PC-3 (cell line): Measurements from ENCODE around the gene CDK10.

Experiments
- EZH2phosphoT487 ChIP-seq: fragments of 300-600 bp; sonication (generic); IDR thresholded peaks from 2 replicates; pipeline ENCODE4 v1.6.1; 2018; ENCODE audit warnings: mild to moderate bottlenecking, antibody characterized with exemption, low read length, borderline replicate concordance
- TF ChIP-seq, protein P1 (sequence below): fragments of 300-600 bp; sonication (generic); conservative IDR thresholded peaks from 2 replicates; pipeline ENCODE4 v1.5.1; 2017; ENCODE audit warnings: antibody characterized with exemption, low read depth, mild to moderate bottlenecking, low read length

DNA sequence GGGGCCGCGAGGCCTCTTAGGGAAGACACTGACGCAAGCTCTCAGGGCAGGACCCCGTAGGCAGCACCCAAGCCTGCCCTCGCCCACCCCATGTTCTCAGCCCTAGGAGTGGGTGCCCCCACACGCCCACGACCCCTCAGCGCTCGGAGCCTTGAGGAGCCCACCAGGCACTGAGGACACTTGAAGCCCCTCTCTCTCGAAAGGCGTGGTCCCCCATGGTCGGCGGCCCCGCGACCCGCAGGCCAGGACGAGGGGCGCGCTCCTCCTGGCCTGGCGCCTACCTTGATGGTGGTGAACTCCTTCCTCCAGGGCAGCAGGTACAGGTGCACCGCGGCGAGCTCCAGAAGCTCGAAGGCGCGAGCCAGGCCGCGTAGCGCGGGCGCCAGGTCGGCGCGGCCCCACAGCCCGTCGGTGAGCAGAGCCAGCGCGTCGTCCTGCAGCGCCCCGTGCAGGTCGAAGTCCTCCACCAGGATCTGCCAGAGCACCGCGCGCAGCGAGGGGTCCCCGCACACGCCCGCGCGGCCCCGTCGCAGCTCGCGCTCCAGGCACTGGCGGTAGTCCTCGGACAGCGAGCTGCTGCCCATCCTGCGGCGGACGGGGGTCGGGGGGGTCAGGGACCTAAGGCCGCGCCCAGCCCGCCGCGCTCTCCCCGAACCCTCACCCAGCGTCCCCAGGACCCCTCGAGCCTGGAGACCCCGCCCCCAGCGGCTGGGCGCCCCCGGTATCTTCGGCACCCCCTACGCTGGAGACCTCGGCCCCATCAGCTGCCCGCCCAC, 14.3 kb downstream of the CDK10 start:
- TF ChIP-seq, protein P1, sequence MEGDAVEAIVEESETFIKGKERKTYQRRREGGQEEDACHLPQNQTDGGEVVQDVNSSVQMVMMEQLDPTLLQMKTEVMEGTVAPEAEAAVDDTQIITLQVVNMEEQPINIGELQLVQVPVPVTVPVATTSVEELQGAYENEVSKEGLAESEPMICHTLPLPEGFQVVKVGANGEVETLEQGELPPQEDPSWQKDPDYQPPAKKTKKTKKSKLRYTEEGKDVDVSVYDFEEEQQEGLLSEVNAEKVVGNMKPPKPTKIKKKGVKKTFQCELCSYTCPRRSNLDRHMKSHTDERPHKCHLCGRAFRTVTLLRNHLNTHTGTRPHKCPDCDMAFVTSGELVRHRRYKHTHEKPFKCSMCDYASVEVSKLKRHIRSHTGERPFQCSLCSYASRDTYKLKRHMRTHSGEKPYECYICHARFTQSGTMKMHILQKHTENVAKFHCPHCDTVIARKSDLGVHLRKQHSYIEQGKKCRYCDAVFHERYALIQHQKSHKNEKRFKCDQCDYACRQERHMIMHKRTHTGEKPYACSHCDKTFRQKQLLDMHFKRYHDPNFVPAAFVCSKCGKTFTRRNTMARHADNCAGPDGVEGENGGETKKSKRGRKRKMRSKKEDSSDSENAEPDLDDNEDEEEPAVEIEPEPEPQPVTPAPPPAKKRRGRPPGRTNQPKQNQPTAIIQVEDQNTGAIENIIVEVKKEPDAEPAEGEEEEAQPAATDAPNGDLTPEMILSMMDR, result no peak
- no peak for TF ChIP-seq EZH2phosphoT487
